EH (cell line): Measurements from ENCODE around the gene SIGLEC14.
"Not testable (repeated sequence)": the region's sequence is repeated elsewhere in the genome, so short reads cannot be mapped to it uniquely, and the experiment has no call there.

Experiments
- DNase-seq: peaks from one replicate; pipeline ENCODE4 v3.0.0-alpha.2; 2015; ENCODE audit warnings: low read depth

Gene SIGLEC14, protein sequence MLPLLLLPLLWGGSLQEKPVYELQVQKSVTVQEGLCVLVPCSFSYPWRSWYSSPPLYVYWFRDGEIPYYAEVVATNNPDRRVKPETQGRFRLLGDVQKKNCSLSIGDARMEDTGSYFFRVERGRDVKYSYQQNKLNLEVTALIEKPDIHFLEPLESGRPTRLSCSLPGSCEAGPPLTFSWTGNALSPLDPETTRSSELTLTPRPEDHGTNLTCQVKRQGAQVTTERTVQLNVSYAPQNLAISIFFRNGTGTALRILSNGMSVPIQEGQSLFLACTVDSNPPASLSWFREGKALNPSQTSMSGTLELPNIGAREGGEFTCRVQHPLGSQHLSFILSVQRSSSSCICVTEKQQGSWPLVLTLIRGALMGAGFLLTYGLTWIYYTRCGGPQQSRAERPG

GRCh38 chr19:51646730-51647129 lies at the start of gene SIGLEC14:
Gene SIGLEC14, minus strand, starts transcription at chr19:51646825. Its CDS starts 66 bp downstream, at chr19:51646759.
- DNase-seq = not testable (repeated sequence)

DNA sequence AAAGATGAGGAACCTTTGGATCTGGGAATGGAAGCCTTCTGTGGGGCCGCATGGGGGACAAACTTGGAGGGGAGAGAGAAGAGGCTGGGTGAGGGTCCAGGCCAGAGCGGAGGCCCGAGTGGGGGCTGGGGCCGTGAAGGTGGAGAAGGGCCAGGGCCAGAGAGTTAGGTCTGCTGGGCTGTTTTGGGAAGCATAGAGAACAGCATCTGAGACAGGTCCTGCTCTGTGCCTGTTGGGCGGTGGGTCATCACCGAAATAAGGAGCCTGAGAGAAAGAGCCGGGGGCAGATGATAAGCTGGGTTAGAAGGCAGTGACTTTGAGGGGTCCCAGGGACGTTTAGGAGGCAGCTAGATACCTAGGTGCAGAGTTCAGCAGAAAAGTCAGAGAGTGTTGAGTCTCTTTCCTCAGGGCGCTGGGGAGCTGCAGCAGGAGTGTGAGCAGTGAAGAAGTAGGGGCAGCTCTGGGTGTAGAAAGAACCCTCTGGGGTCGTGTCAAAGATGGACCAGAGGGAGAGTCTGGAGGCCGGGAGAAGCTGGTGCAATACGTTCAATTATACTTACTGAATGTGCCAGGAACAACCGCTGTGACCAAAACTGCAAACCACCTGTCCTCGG lies 49.2 kb upstream of the SIGLEC14 start:
- DNase-seq = no peak

- DNase-seq = no peak
Measured at GRCh38 chr19:51695088-51695487, 48.5 kb upstream of the SIGLEC14 start.

DNA sequence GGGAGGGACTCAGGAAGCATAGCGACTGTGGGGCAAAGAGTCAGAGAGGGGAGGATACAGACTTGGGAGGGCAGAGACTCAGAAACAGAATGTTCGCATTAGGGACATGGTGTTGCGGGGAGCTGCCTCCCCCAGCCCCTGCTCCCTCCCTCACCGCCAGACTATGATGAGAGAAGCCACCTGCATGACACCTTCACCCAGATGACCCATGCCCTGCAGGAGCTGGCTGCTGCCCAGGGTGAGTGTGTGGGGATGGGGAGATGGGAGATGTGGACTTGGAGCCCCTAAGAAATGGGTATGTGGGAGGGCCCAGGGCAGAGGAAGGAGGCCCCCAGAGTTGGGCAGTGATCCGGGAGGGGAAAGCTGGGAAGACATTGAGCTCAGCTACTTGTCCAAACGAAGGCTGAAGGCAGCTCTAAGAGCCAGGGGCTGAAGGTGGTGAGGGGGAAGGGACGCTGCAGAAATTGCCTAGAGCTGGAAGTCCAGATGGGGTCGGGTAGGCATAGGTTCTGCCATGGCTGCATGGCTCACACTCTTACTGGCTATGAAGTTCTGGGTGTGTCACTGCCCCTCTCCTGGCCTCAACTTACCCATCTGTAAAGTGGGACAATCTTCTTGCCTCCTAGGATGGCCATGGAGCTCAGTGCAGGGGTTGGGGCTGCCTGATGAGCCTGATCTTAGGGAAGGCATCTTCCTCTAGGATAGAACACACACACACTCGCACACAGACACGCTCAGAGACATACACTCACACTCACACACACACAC lies 47.9 kb upstream of the SIGLEC14 start:
- no peak for DNase-seq

DNA sequence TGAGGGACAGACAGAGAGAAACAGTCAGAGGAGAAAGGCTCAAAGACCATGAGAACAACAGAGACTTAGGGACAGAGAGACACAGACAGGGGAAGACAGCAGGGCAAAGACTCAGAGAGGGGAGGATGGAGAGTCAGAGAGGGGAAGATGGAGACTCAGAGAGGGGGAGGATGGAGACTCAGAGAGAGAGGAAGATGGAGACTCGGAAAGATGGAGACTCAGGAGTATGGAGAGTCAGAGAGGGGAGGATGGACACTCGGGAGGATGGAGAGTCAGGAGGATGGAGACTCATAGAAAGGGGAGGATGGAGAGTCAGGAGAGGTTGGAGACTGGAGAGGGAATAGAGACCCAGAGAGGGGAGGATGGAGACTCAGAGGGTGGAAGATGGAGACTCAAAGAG lies 47.2 kb upstream of the SIGLEC14 start:
- DNase-seq = no peak

DNA sequence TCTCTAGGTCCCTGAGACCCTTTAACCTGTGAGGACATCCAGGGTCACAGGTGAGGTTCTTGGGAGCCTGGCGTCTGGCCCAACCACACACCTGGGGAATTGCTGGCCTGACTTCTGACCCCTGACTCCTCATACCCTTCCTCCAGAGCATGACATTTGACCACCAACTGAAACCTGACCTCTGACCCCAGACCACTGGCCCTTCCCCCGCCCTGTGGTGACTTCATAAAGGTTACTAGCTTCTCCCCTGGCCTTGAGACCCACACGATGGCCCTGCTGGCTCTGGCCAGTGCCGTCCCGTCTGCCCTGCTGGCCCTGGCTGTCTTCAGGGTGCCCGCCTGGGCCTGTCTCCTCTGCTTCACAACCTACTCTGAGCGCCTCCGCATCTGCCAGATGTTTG lies 46.6 kb upstream of the SIGLEC14 start, which contains the start of gene SPACA6:
Gene SPACA6, plus strand, starts transcription at position 71 of the 400 bp plus-strand sequence. Its CDS starts 197 bp downstream, at position 268.
- DNase-seq = no peak

DNA sequence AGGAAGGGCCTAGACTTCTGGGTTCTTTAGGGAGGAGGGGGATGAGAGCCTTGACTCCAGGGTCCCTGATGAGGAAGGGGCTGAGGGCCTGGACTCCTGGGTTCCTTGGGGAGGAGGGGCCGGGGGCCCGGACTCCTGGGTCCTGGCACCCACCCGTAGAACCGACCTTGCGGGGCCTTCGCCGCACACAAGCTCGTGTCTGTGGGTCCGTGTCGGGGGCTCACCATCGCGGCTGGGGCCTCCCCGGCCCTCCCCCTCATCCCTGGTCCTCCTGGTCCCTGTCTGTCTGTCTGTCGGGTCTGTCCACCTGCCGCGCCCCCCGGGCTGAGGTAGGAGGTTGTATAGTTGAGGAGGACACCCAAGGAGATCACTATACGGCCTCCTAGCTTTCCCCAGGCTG lies 45.8 kb upstream of the SIGLEC14 start:
- DNase-seq = no peak

DNA sequence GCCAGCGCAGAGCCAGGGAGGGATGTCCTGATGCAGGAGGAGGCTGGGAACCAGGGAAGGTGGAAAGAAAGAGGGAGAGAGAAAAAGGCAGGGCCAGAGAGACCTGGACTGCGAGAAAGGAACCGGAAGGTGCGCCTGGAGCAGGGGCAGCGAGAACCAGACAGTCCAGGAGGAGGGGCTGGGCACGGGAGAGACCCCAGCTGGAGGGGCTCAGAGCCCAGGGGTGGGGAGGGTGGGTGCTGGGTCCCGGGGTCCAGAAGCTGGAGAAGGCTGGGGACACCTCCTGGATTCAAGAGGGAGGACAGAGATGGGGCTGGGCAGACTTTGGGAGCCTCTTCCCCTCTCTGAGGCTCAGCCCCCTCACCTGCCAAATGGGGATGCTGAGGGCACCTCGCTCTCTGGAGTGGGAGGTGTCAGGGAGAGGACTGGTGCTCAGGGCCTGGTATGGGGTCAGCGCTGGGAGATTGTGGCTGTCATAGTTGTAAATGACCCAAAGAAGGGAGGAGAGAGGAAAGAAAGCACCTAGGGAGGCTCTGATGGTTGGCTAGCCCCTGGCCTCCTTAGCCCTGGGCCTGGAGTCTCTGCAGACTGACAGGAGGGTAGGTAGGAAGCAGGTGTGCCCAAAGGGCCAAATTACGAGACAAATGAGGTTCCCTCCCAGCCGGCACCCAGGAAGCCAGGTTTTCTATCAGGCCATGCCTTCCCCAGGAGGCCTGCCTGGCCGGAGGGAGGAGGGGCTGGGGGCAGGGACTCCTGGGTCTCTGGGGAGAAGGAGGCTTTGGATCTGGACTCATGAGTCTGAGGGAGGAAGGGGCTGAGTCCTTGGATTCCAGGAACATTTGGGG lies 45.2 kb upstream of the SIGLEC14 start:
- no peak for DNase-seq

GRCh38 chr19:51691074-51691583 lies 44.5 kb upstream of the SIGLEC14 start:
- DNase-seq = peak; percentile 62

DNA sequence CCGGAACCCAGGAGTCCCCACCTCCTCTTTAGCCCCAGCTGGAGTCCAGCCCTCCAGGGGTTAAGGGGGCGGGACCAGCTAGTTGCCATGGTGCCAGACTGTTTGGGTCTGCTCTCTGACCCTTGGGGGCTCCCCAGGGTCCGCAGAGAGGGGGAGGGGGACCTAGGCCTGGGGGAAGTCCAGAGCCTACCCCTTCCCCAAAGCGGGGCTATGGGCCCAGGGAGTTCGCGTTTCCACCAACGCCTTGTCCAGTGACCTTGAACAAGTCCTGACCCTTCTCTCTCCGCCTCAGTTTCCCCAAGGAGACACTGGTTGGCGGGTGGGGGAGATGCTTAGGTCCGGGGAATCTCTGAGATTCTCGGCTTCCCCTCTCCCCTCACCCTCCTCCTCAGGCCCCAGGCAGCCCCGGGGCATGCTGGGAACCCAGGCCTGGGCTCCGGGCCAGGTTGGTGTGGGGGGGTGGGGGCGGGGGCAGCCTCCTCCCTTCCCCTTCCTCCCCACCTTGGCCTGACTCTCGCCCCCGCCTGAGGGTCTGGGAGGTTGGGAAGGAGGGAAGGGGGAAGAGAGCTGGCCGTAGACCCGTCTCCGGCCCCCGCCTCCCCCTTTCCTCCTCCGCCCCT lies 43.9 kb upstream of the SIGLEC14 start:
- peak; percentile 74 for DNase-seq

DNA sequence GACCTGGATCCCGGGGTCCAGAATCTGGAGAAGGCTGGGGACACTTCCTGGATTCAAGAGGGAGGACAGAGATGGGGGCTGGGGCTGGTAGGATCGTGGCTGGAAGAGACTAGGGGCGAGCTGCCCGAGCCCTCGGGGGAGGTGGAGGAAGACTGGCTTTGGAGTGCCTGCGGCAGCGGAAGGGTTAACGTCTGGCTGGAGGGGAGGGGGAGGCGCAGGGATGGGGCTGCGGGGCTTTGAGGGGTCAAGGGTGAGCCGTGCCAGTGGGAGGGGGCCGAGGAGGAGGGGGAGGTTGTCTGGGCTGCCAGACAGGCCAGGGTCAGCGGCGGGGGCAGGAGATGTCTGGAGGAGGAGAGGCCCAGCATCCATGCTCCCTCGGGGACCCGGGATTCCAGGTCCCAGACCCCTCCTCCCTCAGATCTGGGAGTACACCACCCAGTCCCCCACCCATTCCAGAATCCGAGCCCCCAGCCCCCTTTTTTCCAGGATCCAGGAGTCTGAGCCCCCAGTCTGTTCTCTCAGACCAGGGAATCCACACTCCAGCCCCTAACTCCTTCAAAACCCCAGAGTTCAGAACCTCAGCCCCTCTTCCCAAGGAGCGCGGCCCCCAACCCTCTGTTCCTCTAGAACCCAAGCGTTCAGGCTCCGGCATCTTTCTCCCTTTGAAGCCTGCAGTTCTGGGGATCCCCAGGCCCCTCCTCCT lies 43.3 kb upstream of the SIGLEC14 start:
- peak; percentile 50 for DNase-seq

GRCh38 chr19:51688671-51689571 lies 42.3 kb upstream of the SIGLEC14 start:
- peak; percentile 97 for DNase-seq

GRCh38 chr19:51687791-51688670 lies 41.4 kb upstream of the SIGLEC14 start:
- peak; percentile 78 for DNase-seq

DNA sequence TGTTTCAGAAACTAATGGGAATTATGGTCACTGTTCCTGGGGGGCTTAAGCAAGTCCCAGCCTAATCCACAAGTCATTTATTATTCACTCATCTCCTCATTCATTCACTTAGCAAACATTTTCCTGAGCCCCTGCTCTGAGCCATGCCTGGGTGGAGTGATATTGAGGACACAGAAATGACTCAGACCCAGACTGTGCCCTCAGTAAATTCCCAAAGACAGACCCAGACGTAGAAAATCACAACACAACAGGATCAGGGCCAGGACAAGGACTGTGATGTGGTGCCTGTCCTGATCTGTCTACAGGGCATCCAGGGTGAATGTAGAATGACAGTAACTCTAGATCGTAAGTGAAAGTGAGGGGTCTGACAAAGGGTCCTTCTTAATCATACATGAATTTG lies 39.5 kb upstream of the SIGLEC14 start:
- DNase-seq = no peak

DNA sequence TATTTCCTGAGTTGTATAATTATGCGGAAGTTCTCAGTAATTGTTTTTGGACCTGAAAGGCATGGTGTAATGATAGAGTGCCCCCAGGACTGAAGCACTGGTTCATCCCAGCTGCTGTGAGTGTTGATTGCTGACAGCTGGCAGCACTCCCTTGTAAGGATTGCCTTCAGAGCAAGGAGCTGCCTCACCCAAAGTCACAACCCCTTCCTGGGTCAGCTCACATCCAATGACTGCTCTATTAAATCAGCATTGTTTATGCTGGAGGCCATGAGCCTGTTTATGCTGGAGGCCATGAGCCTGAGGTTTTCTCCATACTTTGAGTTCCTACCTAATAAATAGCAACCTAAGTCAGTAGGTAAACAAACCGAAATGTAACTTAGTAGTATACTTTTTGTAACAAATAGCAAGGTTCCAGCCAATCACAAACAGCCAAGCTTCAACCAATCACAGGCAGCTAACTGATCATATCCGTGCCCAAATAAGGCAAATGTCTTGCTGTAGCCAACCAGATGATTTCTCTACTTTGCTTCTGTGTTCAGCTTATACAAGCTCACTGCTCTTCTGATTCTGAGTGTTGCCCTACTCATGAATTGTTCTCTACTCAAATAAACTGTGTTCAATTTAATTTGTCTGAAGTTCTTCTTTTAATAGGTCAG lies 34.8 kb upstream of the SIGLEC14 start:
- peak; percentile 47 for DNase-seq

DNA sequence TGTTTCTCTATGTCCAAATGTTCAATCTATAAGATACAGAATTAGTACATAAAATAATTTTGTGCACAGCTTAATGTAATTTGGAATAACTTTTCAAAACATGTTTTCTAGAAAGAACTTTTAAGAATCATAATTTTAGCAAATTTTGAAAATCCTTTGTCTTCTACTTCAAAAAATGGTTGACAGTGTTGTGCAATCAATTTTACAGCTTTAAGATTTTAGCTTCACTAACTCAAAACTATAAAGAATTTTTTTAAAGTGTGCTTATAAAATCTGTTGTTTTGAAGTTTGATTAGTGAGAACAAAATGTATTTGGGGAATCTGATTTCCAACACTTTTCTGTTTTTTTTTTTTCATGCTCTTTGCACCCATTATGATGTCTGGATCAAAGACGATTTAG lies 33.8 kb upstream of the SIGLEC14 start:
- no peak for DNase-seq

DNA sequence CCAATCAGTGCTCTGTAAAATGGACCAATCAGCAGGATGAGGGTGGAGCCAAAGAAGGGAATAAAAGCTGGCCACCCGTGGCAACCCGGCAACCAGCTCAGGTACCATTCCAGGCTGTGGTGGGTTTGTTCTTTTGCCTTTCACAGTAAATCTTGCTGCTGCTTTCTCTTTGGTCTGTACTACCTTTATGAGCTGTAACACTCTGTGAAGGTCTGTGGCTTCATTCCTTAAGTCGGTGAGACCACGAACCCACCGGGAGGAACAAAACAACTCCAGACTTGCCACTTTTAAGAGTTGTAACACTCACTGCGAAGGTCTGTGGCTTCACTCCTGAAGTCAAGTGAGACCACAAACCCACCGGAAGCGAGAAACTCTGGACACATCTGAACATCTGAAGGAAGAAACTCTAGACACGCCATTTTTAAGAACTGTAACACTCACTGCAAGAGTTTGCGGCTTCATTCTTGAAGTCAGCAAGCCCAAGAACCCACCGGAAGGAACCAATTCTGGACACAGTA lies 30.0 kb upstream of the SIGLEC14 start:
- DNase-seq = no peak
